NCI-H748 (cell line): Measurements from ENCODE around the gene SIM2.

Experiments
- DNase-seq: peaks from one replicate; lab custom pipeline; 2025; ENCODE audit not compliant: unreplicated experiment; lab: John Stamatoyannopoulos, UW

Gene SIM2

GRCh38 chr21:36684957-36685714, 13.8 kb upstream of the SIM2 start:
- DNase-seq: no peak

- DNase-seq: no peak
These were observed 12.0 kb upstream of the SIM2 start for GRCh38 chr21:36686955-36687354.

- no peak for DNase-seq
These were observed 10.6 kb upstream of the SIM2 start for GRCh38 chr21:36688324-36688723.

DNA sequence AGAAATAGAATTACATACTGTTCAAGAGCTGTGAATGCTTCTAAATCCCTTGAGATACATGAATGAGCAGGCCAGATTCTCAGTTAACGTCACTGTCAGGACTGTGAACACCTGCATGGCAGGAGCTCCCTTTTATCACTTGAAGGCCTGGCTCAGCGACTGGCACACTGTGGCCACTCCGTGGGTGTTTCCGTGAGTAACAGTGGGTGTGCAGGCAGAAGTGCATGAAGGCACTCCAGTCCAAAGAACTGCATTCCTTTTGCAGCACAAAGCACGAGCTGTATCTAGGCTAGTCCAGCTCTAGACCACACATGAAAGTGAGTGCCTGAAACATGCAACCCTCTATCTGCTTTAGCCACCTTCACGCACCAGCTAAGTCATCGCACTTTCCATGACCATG, 9.6 kb upstream of the SIM2 start:
- DNase-seq: no peak

- no peak for DNase-seq
These were observed 8.0 kb upstream of the SIM2 start for GRCh38 chr21:36690628-36691554.

DNA sequence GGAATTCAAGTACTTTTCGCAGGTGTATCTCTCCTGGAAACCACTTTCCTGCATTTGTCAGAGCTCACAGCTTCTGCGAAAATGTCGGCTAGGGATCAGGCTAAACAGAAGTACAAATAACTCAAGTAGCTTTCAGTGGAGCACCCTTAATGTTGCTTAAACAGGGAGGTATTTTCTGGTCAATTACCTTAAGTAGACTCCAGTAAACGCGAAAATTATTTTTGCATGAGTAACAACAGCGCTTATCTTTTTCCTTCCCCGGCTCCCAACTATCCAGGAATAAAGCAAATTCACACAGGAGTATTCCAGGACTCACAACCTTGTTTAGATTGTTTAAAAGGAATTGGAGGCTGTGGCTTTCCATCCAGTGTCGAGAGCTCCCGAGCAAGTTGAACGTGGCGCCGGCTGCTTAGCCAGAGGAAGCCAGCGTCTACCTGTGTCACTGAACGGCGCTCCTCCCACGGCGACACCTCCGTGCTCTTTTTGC, 7.3 kb upstream of the SIM2 start:
- peak; percentile 35 for DNase-seq

DNA sequence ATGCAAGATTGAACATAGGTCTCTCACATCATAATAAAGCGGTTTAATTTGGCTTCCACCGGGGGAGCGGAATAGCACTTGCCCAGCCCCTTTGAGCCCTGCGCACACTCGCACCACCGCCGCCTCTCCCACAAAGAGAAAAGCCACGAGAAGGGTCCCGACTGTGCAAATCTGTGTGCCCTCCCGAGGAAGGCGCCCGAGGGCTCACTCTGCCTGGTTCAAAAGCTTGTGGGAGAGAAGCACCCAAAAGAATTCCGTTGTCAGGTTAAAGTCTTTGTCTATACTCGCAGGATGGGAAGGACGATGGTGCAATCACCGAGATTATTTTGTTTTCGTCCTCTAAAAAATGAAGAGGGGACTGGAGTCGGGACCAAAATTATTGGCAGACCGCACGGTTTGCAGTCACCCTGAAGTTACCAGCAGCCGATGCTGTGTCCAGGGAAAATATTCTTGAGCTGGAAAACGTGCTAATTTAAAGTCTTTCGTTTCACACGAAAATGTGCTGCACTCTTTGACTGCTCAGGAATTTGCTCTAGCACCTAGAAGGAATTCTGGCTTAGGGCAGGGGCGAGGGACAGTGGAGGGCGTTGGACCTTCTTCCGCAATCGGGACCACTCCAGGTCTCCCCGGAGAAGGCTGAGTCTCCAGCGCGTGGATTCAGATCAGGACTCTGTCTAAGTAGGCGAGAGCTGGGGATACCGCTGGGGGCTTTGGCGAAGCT, 6.6 kb upstream of the SIM2 start:
- no peak for DNase-seq

GRCh38 chr21:36692835-36693488, 6.0 kb upstream of the SIM2 start:
- no peak for DNase-seq

DNA sequence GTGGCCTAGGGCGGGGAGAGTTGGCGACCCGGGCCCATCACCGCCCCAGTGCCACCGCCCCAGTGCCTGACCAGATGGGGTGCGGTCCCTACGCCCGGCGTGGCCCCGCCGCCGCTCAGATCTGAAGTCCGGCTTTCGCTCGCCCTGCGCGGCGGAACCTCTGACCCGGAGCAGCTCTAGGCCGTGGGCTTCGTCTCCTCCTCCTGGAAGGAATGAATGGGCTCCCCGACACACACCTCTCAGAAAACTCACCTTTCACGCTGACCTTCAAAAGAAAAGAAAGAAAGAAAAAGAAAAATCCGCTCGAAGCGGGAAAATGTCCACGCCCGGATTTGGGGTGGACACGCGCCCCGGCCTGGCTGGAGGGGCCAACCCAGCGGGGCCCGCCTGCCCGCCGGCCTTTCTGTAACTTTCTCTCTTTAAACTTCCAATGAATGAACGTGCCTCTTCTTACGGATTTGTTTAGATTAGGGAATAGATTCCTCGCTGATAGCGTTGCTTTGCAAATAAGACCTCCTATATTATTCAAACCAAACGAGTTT, 5.4 kb upstream of the SIM2 start:
- DNase-seq: no peak

DNA sequence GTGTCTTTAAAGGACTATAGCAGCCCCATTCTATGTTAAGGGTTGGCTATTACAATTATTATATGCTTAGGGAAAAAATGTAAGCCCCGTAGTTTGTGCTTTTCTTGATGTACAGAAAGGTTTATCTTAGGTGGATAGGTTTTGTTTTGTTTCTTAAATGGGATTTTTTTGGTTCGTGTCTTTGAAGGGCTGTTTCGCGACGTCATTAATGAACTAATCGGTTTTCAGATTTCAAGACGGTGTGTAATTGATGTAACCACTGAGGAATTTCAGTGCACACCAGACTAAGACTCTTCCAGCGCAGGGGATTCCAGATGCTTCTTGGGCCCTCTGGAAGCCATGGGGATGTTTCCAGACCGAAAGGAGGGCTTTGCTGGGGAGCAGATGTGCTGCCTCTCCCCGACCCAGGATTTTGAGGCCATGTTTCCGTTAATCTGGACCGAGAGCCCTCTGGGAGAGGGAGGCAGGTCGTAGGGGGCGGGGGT, 4.8 kb upstream of the SIM2 start:
- DNase-seq: no peak

- DNase-seq: no peak
These were observed 4.2 kb upstream of the SIM2 start for GRCh38 chr21:36694593-36695282.

DNA sequence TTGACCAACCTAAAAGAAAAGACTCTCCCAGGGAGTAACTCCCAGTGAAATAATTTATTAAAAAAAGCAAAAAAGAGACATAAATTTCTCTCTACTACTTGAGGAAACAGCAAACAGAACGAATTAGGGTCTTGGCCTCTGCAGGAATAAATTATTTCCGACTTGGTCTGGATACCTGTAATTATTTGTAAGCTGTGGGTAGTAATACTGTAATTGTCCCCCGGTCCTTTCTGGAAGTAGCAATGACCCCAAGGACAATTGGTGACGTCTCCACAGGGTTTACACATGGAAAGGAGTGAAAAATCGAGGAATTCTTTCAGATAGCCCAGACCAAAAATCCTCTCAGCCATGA, 3.7 kb upstream of the SIM2 start:
- no peak for DNase-seq

DNA sequence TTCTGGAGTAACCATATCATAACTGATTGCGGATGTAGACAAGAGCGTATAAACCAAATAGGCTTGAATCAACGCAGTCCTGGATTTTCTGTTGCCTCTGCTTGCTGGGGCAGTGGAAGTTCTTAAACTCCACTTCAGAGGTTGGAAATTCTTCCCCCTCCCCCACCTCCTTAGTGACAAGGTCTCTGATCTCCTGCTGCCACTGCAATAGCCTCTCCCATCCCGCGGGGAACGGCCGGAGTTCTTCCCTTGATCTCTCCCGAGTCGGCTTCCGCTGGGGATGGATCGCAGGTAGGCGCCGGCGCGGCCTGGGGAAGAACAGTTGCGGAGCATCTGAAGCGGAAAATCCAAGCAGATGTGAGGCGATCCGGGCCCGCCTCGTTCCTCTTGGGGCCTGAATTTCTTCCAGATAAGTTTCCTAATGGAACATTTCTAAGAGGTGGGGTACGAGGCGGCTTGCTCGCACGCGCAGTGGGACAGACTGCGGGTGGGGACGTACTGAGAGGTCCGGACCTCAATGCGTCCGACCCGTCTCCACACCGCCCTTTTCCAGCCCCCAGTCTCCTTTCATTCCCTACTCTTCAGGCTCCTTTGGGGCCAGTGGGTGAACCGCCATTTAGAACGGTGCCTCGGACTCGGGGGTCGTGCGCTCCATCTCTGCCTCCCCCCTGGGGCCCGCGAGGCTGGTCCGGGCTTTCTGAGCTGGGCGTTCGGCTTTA, 3.1 kb upstream of the SIM2 start:
- DNase-seq: no peak

GRCh38 chr21:36696390-36697059, 2.4 kb upstream of the SIM2 start:
- no peak for DNase-seq

DNA sequence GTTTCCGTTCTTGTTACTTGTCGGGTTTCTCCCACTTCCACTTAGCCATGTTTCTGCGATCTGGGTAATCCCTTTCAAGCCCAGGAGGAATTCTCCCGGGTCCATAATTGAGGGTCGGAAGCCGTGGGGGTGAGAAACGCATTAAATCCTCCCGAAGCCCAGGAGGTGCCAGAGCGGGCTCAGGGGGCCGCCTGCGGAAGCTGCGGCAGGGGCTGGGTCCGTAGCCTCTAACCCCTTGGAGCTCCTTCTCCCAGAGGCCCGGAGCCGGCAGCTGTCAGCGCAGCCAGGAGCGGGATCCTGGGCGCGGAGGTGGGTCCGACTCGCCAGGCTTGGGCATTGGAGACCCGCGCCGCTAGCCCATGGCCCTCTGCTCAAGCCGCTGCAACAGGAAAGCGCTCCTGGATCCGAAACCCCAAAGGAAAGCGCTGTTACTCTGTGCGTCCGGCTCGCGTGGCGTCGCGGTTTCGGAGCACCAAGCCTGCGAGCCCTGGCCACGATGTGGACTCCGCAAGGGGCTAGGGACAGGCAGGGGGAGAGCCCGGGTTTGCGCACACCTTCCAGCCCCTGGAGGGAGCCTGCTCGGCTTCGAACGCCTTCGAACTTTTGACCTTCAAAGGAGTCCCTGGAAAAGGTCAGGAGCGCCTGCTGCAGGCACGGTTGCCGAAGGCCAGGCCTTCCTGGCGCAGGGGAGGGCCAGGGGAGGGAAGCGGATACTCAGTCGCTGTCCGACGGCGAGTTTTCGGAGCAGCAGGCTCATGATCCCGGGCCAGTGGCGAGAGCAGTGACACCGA, 1.7 kb upstream of the SIM2 start:
- DNase-seq: no peak

GRCh38 chr21:36697851-36698384, 997 bp upstream of the SIM2 start:
- no peak for DNase-seq

DNA sequence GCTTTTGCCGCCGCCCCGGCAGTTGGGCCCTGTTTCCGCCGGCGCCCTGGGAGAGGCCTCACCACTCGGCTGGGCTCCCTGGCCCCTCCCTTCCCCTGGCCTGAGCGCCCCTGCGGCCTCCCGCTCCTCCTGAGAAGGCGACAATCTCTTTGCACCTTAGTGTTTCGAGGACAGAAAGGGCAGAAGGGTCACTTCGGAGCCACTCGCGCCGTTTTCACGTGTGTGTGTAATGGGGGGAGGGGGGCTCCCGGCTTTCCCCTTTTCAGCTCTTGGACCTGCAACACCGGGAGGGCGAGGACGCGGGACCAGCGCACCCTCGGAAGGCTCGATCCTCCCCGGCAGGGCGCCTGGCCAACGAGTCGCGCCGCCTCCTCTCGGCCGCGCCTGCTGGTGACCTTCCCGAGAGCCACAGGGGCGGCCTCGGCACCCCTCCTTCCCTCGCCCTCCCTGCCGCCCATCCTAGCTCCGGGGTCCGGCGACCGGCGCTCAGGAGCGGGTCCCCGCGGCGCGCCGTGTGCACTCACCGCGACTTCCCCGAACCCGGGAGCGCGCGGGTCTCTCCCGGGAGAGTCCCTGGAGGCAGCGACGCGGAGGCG, 432 bp upstream of the SIM2 start:
- DNase-seq: peak; percentile 38
